K562 (cell line): ENCODE measurements around the gene GPR4. TPM values are rescaled to one million over a fixed set of nuclear protein-coding genes. Genes with fewer than 3 reads are reported as not detected.

Experiments
- EGR1 ChIP-seq: fragments of 450-650 bp; conservative IDR thresholded peaks from 2 replicates; pipeline ENCODE4 v1.6.1; 2017; ENCODE audit warnings: mild to moderate bottlenecking
- EP300 ChIP-seq: IDR thresholded peaks from 2 replicates; pipeline ENCODE4 v1.6.1; 2012; ENCODE audit warnings: low read length, improper control_type of control experiment
- HOXB6 ChIP-seq: fragments of 250-450 bp; sonication (Bioruptor Pico); IDR thresholded peaks from 2 replicates; pipeline ENCODE4 v1.5.1; 2022; ENCODE audit warnings: mild to moderate bottlenecking, borderline replicate concordance
- JUN ChIP-seq, 2 experiments: sonication (generic) in 1 of 2; formaldehyde crosslinking in 1 of 2; IDR thresholded peaks; 2 replicates each; pipeline versions ENCODE4 v1.6.1 to v1.8.0; 2012 to 2022; ENCODE audit warnings: borderline replicate concordance in 2 of 2, mild to moderate bottlenecking in 2 of 2, improper control_type of control experiment in 1 of 2, low read depth in 1 of 2, low read length in 1 of 2, missing genetic modification reagents in 1 of 2
- MECOM ChIP-seq: fragments of 250-450 bp; sonication (Bioruptor Pico); IDR thresholded peaks from 2 replicates; pipeline ENCODE4 v1.8.0; 2022; ENCODE audit warnings: inconsistent platforms
- NFATC3 ChIP-seq: fragments of 450-650 bp; IDR thresholded peaks from 2 replicates; pipeline ENCODE4 v1.6.1; 2017; ENCODE audit warnings: mild to moderate bottlenecking
- NUFIP1 ChIP-seq: fragments of 450-650 bp; IDR thresholded peaks from 2 replicates; pipeline ENCODE4 v1.6.1; 2018; ENCODE audit not compliant: partially characterized antibody
- POU5F1 ChIP-seq: fragments of 150-350 bp; IDR thresholded peaks from 2 replicates; pipeline ENCODE4 v1.6.1; 2014; ENCODE audit warnings: borderline replicate concordance, low read length, low read depth, mild to moderate bottlenecking; ENCODE audit not compliant: partially characterized antibody
- RBBP5 ChIP-seq: fragments of 200-600 bp; sonication (generic); IDR thresholded peaks from 2 replicates; pipeline ENCODE4 v1.6.1; 2012; ENCODE audit warnings: borderline replicate concordance, mild to moderate bottlenecking, low read length, control low read depth, inconsistent platforms; ENCODE audit not compliant: insufficient read depth, poor library complexity, severe bottlenecking
- RBM25 ChIP-seq: fragments of 200-400 bp; formaldehyde crosslinking; IDR thresholded peaks from 2 replicates; pipeline ENCODE4 v1.6.1; 2018; ENCODE audit warnings: low read length, low read depth, moderate library complexity; ENCODE audit not compliant: severe bottlenecking
- TCFL5 ChIP-seq: fragments of 250-450 bp; sonication (Bioruptor Pico); conservative IDR thresholded peaks from 2 replicates; pipeline ENCODE4 v1.6.1; 2021; ENCODE audit warnings: mild to moderate bottlenecking, moderate library complexity, matching md5 sums
- ZBED1 ChIP-seq: IDR thresholded peaks from 2 replicates; pipeline ENCODE4 v1.6.1; 2014
- ZBTB43 ChIP-seq: sonication (generic); formaldehyde crosslinking; IDR thresholded peaks from 2 replicates; pipeline ENCODE4 v1.8.0; 2023; ENCODE audit warnings: mild to moderate bottlenecking, missing genetic modification reagents
- ZBTB9 ChIP-seq: fragments of 450-650 bp; formaldehyde crosslinking; IDR thresholded peaks from 2 replicates; pipeline ENCODE4 v1.4.0; 2020; ENCODE audit warnings: mild to moderate bottlenecking, moderate library complexity
- ZNF217 ChIP-seq: sonication (generic); formaldehyde crosslinking; IDR thresholded peaks from 2 replicates; pipeline ENCODE4 v1.8.0; 2022; ENCODE audit warnings: mild to moderate bottlenecking, missing genetic modification reagents
- ZNF239 ChIP-seq: fragments of 250-450 bp; sonication (Bioruptor Pico); IDR thresholded peaks from 2 replicates; pipeline ENCODE4 v1.4.0; 2020; ENCODE audit warnings: mild to moderate bottlenecking
- ZNF395 ChIP-seq: fragments of 200-800 bp; sonication (Bioruptor generic); IDR thresholded peaks from 2 replicates; pipeline ENCODE4 v1.6.1; 2017; ENCODE audit warnings: missing genetic modification characterization, missing compliant biosample characterization
- polyA plus RNA-seq, 8 experiments: library from polyadenylated mRNA; depleted of rRNA in 4 of 8; stranded (reverse) in 5 of 8; unstranded in 3 of 8; fragments of >200 nt; fragmentation: Nextera tagmentation in 2 of 8; fragmentation: Illumina TruSeq in 1 of 8; extraction: Ambion mirVana in 2 of 8; extraction: Trizol in 1 of 8; gene quantifications; 2 replicates each; pipeline versions ENCODE4 v1.2.1 to v1.2.3, GENCODE V29; 2011 to 2014; ENCODE audit warnings: inconsistent platforms in 1 of 8, missing spikeins in 1 of 8
- total RNA-seq, 7 experiments: library from RNA; depleted of rRNA in 6 of 7; stranded (reverse); fragments of >200 nt in 6 of 7; fragmentation: Illumina TruSeq in 2 of 7; extraction: Trizol in 2 of 7; gene quantifications; 2 replicates each; pipeline versions ENCODE4 v1.2.1 to v1.2.3, GENCODE V29; 2011 to 2021; ENCODE audit warnings: low replicate concordance in 1 of 7
- TF ChIP-seq, protein P1 (sequence below): fragments of 450-650 bp; IDR thresholded peaks from 2 replicates; pipeline ENCODE4 v1.6.1; 2017; ENCODE audit warnings: antibody characterized with exemption
- TF ChIP-seq, protein P2 (sequence below): fragments of 250-450 bp; sonication (Bioruptor Pico); IDR thresholded peaks from 2 replicates; pipeline ENCODE4 v1.5.1; 2021; ENCODE audit warnings: mild to moderate bottlenecking

GPR4 gene
- total and polyA plus RNA-seq, 9 of the 15 experiments (the other 6 are each of a cell fraction or from before 2014, with no cell fraction given): 0.03 to 0.09 (median 0.04) TPM; not detected in 5

DNA sequence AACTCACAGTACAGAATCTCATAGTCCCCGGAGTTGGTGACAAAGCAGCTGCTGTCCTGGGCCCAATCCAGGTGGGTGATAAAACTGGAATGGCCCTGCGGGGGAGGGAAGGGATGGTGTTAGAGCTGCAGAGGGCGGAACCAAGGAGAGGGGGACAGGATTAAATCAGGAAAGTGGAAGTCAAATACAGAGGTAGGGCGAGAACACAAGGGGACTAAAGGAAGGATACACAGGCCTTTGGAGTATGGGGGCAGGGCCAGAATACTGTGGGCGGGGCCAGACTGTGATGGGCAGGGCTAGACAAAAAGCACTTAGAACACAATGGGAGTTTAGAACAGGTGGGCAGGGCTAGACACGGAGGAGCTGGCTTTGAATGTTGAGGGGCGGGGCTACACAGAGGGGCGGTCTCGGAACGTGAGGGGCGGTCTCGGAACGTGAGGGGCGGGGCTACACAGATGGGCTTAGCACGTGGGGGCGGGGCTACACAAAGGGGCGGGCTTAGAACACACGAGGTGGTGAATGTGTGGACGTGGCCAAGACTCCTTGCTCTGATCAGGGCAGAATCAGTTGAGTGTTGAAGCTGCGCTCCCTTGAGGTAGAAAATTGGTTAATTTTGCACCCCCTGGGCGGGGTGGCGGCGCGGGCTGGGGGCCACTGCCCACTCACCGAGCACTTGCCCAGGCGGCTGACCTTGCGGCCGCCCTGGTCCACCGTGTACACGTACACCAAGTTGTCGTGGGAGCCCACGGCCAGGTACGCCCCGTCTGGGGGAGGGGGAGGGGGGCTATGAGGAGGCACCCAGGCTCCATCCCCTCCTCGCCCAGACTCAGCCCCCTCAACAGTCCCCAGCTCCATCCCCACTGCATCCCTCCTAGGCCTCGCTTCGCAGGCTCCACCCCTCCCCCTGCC, 14.0 kb upstream of the GPR4 start (continued):
- TF ChIP-seq, protein P1, sequence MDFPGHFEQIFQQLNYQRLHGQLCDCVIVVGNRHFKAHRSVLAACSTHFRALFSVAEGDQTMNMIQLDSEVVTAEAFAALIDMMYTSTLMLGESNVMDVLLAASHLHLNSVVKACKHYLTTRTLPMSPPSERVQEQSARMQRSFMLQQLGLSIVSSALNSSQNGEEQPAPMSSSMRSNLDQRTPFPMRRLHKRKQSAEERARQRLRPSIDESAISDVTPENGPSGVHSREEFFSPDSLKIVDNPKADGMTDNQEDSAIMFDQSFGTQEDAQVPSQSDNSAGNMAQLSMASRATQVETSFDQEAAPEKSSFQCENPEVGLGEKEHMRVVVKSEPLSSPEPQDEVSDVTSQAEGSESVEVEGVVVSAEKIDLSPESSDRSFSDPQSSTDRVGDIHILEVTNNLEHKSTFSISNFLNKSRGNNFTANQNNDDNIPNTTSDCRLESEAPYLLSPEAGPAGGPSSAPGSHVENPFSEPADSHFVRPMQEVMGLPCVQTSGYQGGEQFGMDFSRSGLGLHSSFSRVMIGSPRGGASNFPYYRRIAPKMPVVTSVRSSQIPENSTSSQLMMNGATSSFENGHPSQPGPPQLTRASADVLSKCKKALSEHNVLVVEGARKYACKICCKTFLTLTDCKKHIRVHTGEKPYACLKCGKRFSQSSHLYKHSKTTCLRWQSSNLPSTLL: no peak
- TF ChIP-seq NFATC3 (no peak), ZBTB43 (CRISPR knock-in tag) (no peak), RBM25 (no peak), TCFL5 (CRISPR knock-in tag) (no peak), ZBTB9 (CRISPR knock-in tag) (0 out of 2 replicates have a peak, but pooled peaks have one; percentile 16), EP300 (no peak), RBBP5 (peak; percentile 20), MECOM (no peak), ZNF217 (no peak), ZBED1 (no peak), JUN (IDR thresholded peaks at IDR 0.05; ENCODE audit: borderline replicate concordance, low read depth, low read length) (no peak), JUN (CRISPR knock-in tag; IDR thresholded peaks at IDR 0.05; ENCODE audit: borderline replicate concordance) (no peak), HOXB6 (CRISPR knock-in tag) (no peak), ZNF395 (CRISPR knock-in tag) (no peak), ZNF239 (CRISPR knock-in tag) (no peak), POU5F1 (no peak), NUFIP1 (no peak), EGR1 (peak; percentile 47; the same call in 1 of the 2 replicates)
- TF ChIP-seq, protein P2, sequence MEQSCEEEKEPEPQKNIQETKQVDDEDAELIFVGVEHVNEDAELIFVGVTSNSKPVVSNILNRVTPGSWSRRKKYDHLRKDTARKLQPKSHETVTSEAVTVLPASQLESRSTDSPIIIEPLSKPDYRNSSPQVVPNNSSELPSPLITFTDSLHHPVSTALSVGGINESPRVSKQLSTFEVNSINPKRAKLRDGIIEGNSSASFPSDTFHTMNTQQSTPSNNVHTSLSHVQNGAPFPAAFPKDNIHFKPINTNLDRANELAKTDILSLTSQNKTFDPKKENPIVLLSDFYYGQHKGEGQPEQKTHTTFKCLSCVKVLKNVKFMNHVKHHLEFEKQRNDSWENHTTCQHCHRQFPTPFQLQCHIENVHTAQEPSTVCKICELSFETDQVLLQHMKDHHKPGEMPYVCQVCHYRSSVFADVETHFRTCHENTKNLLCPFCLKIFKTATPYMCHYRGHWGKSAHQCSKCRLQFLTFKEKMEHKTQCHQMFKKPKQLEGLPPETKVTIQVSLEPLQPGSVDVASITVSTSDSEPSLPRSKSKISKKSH (CRISPR knock-in tag): no peak
